Activated CD8-positive, alpha-beta T cell treated with anti-CD3 and anti-CD28 coated beads, Interleukin-2, amount 10 ng/mL, durations not matched to agents 7 days and 5 days (primary cell): Measurements from ENCODE around the gene HIPK2. TPM values are rescaled to one million over a fixed set of nuclear protein-coding genes. Genes with fewer than 3 reads are reported as not detected.
A peak's percentile ranks its signal among the peaks of the same experiment; 100 is the strongest.

Experiments
- ATAC-seq: fragments of 150-1000 bp; cut with Tn5 transposase; one replicate; pipeline ENCODE4 v1.10.0; 2021; ENCODE audit warnings: moderate library complexity
- CTCF ChIA-PET: fragments of 350-600 bp; sonication (Branson Sonifier 250); formaldehyde crosslinking; loops from one replicate; lab custom pipeline; 2021; ENCODE audit warnings: antibody characterized with exemption; lab: Charles Lee
- POLR2A ChIA-PET: fragments of 350-600 bp; sonication (Branson Sonifier 250); formaldehyde crosslinking; loops from one replicate; lab custom pipeline; 2021; ENCODE audit warnings: antibody characterized with exemption; lab: Charles Lee
- DNase-seq: peaks from one replicate; pipeline ENCODE4 v3.0.0-alpha.2; 2020
- H3K27ac Mint-ChIP-seq: one replicate; pipeline ENCODE4 v1.8.0; 2021; ENCODE audit warnings: mild to moderate bottlenecking, mixed read lengths
- H3K27me3 Mint-ChIP-seq: one replicate; pipeline ENCODE4 v1.8.0; 2021; ENCODE audit warnings: low read depth, mixed read lengths
- H3K36me3 Mint-ChIP-seq: one replicate; pipeline ENCODE4 v1.8.0; 2021; ENCODE audit warnings: low read depth, mixed read lengths
- H3K4me1 Mint-ChIP-seq: one replicate; pipeline ENCODE4 v1.8.0; 2021; ENCODE audit warnings: low read depth, mixed read lengths
- H3K4me3 Mint-ChIP-seq: one replicate; pipeline ENCODE4 v1.8.0; 2021; ENCODE audit warnings: mild to moderate bottlenecking, mixed read lengths
- H3K9me3 Mint-ChIP-seq: one replicate; pipeline ENCODE4 v1.8.0; 2022; ENCODE audit warnings: mixed read lengths; ENCODE audit not compliant: insufficient read depth
- total RNA-seq, 2 experiments: library from RNA; stranded (reverse); gene quantifications; one replicate each; pipeline ENCODE4 v1.2.3, GENCODE V29; 2021

HIPK2 gene
- total RNA-seq, 2 experiments from 2014 or later: 17.0 to 17.2 TPM

DNA sequence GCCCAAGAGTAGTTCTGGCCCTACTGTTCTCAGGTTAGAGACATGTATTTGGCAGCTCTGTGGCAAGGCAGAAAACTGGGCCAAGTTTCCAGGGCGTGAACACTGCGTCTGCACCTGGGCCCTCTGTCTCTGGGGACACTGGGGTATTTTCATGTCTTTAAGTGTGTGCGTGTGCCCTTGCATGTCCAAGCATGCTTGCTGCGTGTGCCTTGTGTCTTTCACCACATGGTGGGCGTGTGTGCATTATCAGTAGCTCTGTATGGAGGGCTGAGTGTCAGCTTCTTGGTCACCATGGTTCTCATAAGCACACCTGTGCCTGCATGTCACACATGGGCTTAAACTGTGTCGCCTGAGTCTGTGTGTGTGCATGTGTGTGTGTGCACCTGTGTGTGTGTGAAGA lies 69.3 kb downstream of the HIPK2 start:
- no peaks in the 10 kb centered on the region for H3K4me1 Mint-ChIP-seq
- DNase-seq (no peak), ATAC-seq (no peak)
- H3K4me3 Mint-ChIP-seq: no peak overlapping the region
- ChIA-PET CTCF (interaction anchor here (1.4 to 2.0 kb wide), 2 partner anchors 9 to 62 kb away, joined by 4 to 6 read pairs; no protein-coding TSS in a partner anchor), POLR2A (no interaction called here)
- H3K36me3 Mint-ChIP-seq: no peaks in the 10 kb centered on the region
- no peaks in the 10 kb centered on the region for H3K27me3 Mint-ChIP-seq
- no peak overlapping the region for H3K27ac Mint-ChIP-seq
- H3K9me3 Mint-ChIP-seq: no peaks in the 10 kb centered on the region

GRCh38 chr7:139706837-139707236 lies 71.0 kb downstream of the HIPK2 start:
- no peaks in the 10 kb centered on the region for H3K4me1 Mint-ChIP-seq
- no peaks in the 10 kb centered on the region for H3K36me3 Mint-ChIP-seq
- H3K9me3 Mint-ChIP-seq: no peaks in the 10 kb centered on the region
- no peak overlapping the region for H3K27ac Mint-ChIP-seq
- no peak for ATAC-seq
- no peak for DNase-seq
- H3K27me3 Mint-ChIP-seq: no peaks in the 10 kb centered on the region
- POLR2A ChIA-PET: no interaction called here
- no peak overlapping the region for H3K4me3 Mint-ChIP-seq
- CTCF ChIA-PET: no interaction called here

DNA sequence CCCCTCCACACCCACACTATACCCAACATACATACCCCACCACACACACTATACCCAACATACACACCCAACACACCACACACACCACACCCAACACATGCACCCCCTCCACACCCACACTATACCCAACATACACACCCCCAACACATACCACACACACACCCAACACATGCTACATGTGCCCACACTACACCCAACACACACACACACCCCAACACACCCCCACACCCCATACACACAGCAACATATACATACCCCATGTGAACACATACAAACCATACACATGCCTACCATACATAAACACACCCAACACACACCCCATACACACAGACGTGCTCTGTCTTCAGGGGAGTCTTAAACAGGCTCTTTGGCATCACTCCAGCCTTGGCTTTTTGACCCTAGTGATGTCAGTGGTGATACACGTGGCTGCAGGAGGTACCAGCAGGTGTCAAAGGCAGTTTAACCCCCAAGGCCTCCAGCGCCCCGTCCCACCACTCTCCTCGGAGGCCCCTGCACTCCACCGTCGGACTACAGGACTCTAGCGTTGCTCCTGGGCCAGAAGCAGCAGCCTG lies 73.4 kb downstream of the HIPK2 start:
- CTCF ChIA-PET: no interaction called here
- no peaks in the 10 kb centered on the region for H3K9me3 Mint-ChIP-seq
- POLR2A ChIA-PET: no interaction called here
- H3K27ac Mint-ChIP-seq: no peak overlapping the region
- ATAC-seq (no peak), DNase-seq (no peak)
- H3K4me3 Mint-ChIP-seq: no peak overlapping the region
- peaks cover 8% of the 10 kb centered on the region for H3K4me1 Mint-ChIP-seq
- no peaks in the 10 kb centered on the region for H3K36me3 Mint-ChIP-seq
- no peaks in the 10 kb centered on the region for H3K27me3 Mint-ChIP-seq

DNA sequence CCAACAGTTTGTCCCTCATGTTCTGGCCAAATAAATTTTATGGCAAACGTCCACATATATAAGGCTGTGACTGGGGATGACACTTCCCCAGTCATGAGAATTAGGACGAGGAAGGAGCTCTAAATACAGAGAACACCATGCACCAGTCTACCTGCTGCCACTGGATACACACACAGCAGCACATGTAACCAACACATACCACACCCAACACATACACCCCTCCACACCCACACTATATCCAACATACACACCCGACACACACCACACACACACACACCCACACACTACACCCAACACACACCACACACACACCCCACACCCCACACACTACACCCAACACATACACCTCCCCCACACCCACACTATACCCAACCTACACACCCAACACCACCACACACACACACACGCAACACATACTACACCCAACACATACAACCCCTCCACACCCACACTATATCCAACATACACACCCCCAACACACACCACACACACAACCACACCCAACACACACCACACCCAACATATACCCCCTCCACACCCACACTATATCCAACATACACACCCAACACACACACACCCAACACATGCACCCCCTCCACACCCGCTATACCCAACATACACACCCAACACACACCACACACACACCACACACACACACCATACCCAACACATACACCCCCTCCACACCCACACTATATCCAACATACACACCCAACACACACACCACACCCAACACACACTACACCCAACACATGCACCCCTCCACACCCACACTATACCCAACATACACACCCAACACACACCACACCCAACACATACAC lies 74.1 kb downstream of the HIPK2 start:
- ChIA-PET POLR2A (no interaction called here), CTCF (no interaction called here)
- no peaks in the 10 kb centered on the region for H3K27me3 Mint-ChIP-seq

DNA sequence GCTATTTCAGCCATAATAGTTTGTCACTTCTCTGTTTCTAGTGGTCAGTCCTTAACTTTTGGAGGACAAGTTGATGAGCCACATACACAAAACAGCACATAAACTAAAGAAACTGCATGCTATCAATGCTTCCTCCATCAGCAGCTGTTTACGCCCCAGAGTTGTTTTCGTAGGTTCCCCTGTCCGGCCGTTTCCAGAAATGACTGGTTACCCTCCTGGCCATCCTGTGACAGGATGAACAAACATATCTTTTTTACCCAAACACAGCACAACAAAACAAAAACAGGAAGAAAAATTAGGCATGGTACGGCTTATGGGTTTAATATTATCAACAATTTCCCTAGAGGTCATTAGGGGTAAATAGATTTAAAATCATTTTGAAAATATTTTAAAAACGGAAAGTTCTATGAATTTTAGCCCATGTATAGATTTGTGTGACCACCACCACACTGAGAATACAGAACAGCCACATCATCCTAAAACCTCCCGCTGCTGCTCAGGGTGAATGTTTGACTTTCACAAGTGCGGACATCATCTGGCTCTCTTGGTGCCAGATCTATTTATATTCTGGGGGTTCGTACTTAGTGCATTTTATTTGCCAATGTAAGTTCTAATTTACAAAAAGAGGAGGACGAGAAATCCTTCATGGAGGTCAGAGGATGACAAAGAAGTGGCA lies 74.8 kb downstream of the HIPK2 start:
- Mint-ChIP-seq H3K9me3 (no peaks in the 10 kb centered on the region), H3K27ac (no peak overlapping the region), H3K27me3 (no peaks in the 10 kb centered on the region), H3K36me3 (peaks cover 2% of the 10 kb centered on the region), H3K4me3 (no peak overlapping the region), H3K4me1 (peaks cover 8% of the 10 kb centered on the region)
- DNase-seq: no peak
- ChIA-PET CTCF (no interaction called here), POLR2A (no interaction called here)
- ATAC-seq: no peak

More for the DNA sequence above, 74.1 kb downstream of the HIPK2 start:
- no peak overlapping the region for H3K27ac Mint-ChIP-seq
- H3K4me3 Mint-ChIP-seq: no peak overlapping the region
- DNase-seq: no peak
- no peaks in the 10 kb centered on the region for H3K9me3 Mint-ChIP-seq
- H3K4me1 Mint-ChIP-seq: peaks cover 8% of the 10 kb centered on the region
- peak; percentile 24 for ATAC-seq
- no peaks in the 10 kb centered on the region for H3K36me3 Mint-ChIP-seq

DNA sequence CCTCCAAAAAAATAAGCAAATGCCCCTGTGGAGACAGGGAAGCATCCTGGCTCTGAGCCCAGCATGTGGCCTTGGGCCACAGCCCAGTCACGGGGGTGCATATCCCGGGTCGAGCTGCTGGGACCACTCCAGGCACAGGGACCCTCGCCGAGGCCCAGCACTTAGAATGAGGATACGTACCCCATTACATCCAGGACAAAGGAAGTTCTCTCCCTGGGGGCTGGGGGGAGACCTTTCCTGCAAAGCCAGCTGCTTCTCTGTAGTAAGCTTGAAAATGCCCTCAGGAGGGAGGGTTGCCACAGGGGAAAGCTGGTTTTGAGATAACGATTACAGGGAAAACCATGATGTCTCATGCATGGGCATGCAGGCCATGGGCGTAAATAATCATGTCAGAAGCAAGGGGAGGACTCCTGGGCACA lies 75.5 kb downstream of the HIPK2 start:
- no peak for ATAC-seq

GRCh38 chr7:139701908-139702307 lies 75.9 kb downstream of the HIPK2 start:
- CTCF ChIA-PET: no interaction called here

More for the DNA sequence above, 75.5 kb downstream of the HIPK2 start:
- Mint-ChIP-seq H3K27me3 (no peaks in the 10 kb centered on the region), H3K4me1 (peaks cover 8% of the 10 kb centered on the region), H3K27ac (no peak overlapping the region), H3K9me3 (no peaks in the 10 kb centered on the region), H3K4me3 (no peak overlapping the region), H3K36me3 (peaks cover 2% of the 10 kb centered on the region)
- no peak for DNase-seq
- POLR2A ChIA-PET: no interaction called here
- CTCF ChIA-PET: no interaction called here

DNA sequence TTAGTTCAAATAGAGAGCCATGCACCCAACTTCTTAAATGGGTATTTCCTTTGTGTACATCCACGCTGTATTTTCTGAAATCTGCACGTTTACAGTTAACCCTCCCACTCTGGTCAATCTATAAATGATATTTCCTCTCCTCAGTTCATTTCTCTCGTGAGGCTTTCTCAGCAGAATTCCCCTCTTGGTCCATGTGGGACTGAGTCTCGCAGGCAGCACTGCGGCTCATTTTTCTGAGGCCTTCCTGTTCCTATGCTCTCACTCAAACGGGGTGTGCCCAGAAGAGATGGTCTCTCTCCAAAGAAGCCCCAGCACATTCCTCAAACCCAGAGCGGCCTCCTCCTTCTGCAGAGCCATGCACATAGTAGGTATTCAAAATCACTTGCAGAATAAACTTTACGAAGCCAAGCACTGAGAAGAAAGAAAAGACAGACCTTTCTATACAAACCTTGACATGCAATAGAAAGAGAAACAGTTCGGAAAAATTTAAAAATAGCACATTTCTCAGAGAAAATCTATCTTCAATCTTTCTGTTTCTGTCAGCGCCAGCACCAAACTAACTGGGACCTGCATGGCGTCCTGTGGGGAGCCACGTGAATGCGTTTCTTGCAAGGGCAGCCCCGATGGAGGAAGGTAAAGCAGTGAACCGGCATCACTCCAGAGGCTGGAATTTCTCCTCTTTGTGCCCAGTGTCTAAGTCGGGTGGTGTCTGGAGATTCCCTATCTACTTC lies 77.1 kb downstream of the HIPK2 start:
- H3K4me1 Mint-ChIP-seq: peaks cover 25% of the 10 kb centered on the region
- H3K4me3 Mint-ChIP-seq: no peak overlapping the region
- DNase-seq: no peak
- no peaks in the 10 kb centered on the region for H3K27me3 Mint-ChIP-seq
- peak overlapping the region; percentile 66 for H3K27ac Mint-ChIP-seq
- ChIA-PET CTCF (interaction anchor here (1.0 kb wide), 1 partner anchor 9 kb away, joined by 4 read pairs; no protein-coding TSS in a partner anchor), POLR2A (no interaction called here)
- ATAC-seq: no peak
- H3K9me3 Mint-ChIP-seq: no peaks in the 10 kb centered on the region
- H3K36me3 Mint-ChIP-seq: peaks cover 2% of the 10 kb centered on the region

More at GRCh38 chr7:139701908-139702307, 75.9 kb downstream of the HIPK2 start:
- Mint-ChIP-seq H3K27me3 (no peaks in the 10 kb centered on the region), H3K9me3 (no peaks in the 10 kb centered on the region), H3K27ac (no peak overlapping the region), H3K36me3 (peaks cover 2% of the 10 kb centered on the region), H3K4me3 (no peak overlapping the region), H3K4me1 (peaks cover 12% of the 10 kb centered on the region)
- DNase-seq (no peak), ATAC-seq (no peak)
- POLR2A ChIA-PET: no interaction called here

DNA sequence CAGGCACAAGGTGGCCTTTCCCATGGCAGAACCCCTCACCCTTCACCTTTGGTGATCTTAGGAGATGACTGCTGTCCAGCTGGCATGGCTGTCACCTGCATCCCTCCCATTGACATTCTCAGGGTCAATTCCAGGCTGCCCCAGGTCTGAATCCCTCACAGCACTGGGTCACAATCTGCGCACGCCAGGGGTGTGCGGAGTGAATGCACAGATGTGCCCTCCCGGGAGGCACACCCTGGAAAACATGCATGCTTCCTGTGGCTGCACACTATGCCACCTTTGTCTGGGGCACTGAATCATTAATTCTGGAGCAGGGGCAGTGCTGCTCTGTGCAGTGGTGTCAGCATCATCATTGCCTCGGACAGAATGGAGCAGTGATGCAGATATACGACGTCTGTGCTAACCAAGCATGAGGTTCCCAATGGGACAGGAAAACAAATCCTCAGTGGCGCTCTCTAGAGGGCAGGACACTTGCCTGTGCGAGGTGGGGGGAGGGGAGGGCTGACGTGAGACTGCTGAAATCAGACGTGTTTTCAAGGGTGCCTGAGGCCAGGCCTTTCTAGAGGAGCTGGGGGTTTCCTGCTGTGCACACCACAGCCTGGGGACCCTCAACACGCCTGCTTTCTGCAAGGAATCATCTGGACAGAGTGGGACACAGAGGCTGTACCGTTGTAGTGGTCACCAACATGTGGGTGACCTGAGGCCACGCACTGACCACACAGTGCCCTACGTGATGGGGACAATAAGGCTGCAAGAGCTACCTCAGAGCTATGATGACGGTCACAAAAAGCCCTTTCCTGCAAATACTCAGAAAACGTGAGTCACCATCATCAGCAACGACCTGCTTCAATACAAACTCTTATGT lies 77.9 kb downstream of the HIPK2 start:
- no peaks in the 10 kb centered on the region for H3K27me3 Mint-ChIP-seq
- peaks cover 2% of the 10 kb centered on the region for H3K36me3 Mint-ChIP-seq
- peaks cover 25% of the 10 kb centered on the region for H3K4me1 Mint-ChIP-seq
- no peak for DNase-seq
- ChIA-PET POLR2A (no interaction called here), CTCF (interaction anchor here (0.8 to 1.0 kb wide), 2 partner anchors 10 to 53 kb away, joined by 4 read pairs; no protein-coding TSS in a partner anchor)
- no peak for ATAC-seq
- H3K27ac Mint-ChIP-seq: peak overlapping the region; percentile 69
- H3K4me3 Mint-ChIP-seq: no peak overlapping the region
- no peaks in the 10 kb centered on the region for H3K9me3 Mint-ChIP-seq

DNA sequence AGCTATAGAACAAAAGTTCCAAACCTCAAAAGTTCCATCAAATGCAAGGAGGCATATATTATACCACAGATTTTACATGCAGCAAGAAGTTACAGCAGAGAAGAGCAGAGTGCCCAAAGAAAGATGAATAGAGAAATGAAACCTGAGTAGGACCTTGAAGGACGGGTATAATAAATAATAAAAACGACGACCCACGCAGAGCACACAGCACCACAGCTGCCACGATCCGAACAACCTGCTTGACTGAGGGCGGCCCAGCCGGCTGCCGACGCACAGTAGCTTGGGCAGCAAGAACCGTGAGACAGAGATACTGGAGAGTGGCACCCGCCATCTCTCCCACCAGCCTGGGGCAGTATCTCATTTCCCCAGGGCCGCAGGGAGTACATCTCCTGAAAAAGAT lies 79.0 kb downstream of the HIPK2 start:
- ChIA-PET POLR2A (no interaction called here), CTCF (no interaction called here)
- no peaks in the 10 kb centered on the region for H3K27me3 Mint-ChIP-seq
- no peak overlapping the region for H3K4me3 Mint-ChIP-seq
- DNase-seq: no peak
- no peaks in the 10 kb centered on the region for H3K9me3 Mint-ChIP-seq
- H3K27ac Mint-ChIP-seq: no peak overlapping the region
- H3K4me1 Mint-ChIP-seq: peaks cover 25% of the 10 kb centered on the region
- peaks cover 2% of the 10 kb centered on the region for H3K36me3 Mint-ChIP-seq
- no peak for ATAC-seq

DNA sequence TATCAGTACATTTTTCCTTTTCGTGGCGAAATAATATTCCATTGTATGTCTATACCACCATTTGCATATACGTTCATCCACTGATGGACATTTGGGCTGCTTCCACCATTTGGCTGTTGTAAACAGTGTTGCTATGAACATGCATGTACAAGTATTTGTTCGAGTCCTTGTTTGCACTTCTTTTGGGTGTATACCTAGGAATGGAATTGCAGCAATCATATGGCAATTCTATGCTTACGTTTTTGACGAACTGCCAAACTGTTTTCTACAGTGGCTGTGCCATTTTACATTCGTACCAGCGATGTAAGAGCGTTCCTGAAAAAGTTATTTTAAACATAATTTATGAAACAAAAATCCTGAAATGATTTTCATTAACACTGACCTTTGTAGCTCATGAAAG lies 79.5 kb downstream of the HIPK2 start:
- H3K27ac Mint-ChIP-seq: no peak overlapping the region
- CTCF ChIA-PET: no interaction called here
- H3K36me3 Mint-ChIP-seq: peaks cover 2% of the 10 kb centered on the region
- no peak overlapping the region for H3K4me3 Mint-ChIP-seq
- no peaks in the 10 kb centered on the region for H3K27me3 Mint-ChIP-seq
- ATAC-seq (no peak), DNase-seq (no peak)
- H3K9me3 Mint-ChIP-seq: no peaks in the 10 kb centered on the region
- H3K4me1 Mint-ChIP-seq: peaks cover 25% of the 10 kb centered on the region
- POLR2A ChIA-PET: no interaction called here
